Neural cell (in vitro differentiated cells): Measurements from ENCODE around the gene IFNA2.

Source experiments
- EZH2 ChIP-seq: fragments of 200-600, 300-800 bp; shearing (Covaris generic), sonication (generic); IDR thresholded peaks from 2 replicates; pipeline ENCODE4 v1.6.1; 2014; ENCODE audit warnings: antibody characterized with exemption, low read length, borderline replicate concordance, mild to moderate bottlenecking; ENCODE audit not compliant: insufficient read depth, poor library complexity, severe bottlenecking
- RAD21 ChIP-seq: fragments of 450-650 bp; conservative IDR thresholded peaks from 2 replicates; pipeline ENCODE4 v1.6.1; 2014; ENCODE audit warnings: antibody characterized with exemption, mild to moderate bottlenecking, moderate library complexity
- SMC3 ChIP-seq: fragments of 450-650 bp; conservative IDR thresholded peaks from 2 replicates; pipeline ENCODE4 v1.6.1; 2014; ENCODE audit warnings: antibody characterized with exemption, mild to moderate bottlenecking, moderate library complexity; ENCODE audit not compliant: poor library complexity
- TF ChIP-seq, protein P1 (sequence below): fragments of 450-650 bp; IDR thresholded peaks from 2 replicates; pipeline ENCODE4 v1.5.1; 2014; ENCODE audit warnings: antibody characterized with exemption, mild to moderate bottlenecking, moderate library complexity; ENCODE audit not compliant: poor library complexity, severe bottlenecking

GRCh38 chr9:21336457-21336856, 48.7 kb downstream of the IFNA2 start:
- TF ChIP-seq, protein P1, sequence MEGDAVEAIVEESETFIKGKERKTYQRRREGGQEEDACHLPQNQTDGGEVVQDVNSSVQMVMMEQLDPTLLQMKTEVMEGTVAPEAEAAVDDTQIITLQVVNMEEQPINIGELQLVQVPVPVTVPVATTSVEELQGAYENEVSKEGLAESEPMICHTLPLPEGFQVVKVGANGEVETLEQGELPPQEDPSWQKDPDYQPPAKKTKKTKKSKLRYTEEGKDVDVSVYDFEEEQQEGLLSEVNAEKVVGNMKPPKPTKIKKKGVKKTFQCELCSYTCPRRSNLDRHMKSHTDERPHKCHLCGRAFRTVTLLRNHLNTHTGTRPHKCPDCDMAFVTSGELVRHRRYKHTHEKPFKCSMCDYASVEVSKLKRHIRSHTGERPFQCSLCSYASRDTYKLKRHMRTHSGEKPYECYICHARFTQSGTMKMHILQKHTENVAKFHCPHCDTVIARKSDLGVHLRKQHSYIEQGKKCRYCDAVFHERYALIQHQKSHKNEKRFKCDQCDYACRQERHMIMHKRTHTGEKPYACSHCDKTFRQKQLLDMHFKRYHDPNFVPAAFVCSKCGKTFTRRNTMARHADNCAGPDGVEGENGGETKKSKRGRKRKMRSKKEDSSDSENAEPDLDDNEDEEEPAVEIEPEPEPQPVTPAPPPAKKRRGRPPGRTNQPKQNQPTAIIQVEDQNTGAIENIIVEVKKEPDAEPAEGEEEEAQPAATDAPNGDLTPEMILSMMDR = no peak
- TF ChIP-seq EZH2 = no peak
- TF ChIP-seq RAD21 = no peak
- TF ChIP-seq SMC3 = no peak
